Mesenchymal stem cell (in vitro differentiated cells and primary cell): Measurements from ENCODE around the gene GABRG3.

Source experiments
- DNase-seq: peaks from one replicate; pipeline ENCODE4 v3.0.0-alpha.2; 2013
- H2AFZ ChIP-seq: one replicate; pipeline ENCODE4 v1.6.1; 2013; ENCODE audit warnings: low read depth, mild to moderate bottlenecking, control low read depth, inconsistent platforms, low read length, moderate library complexity
- H2AK5ac ChIP-seq: 2 replicates; pipeline ENCODE4 v1.6.1; 2013; ENCODE audit warnings: low read length, moderate library complexity, mild to moderate bottlenecking, inconsistent platforms; ENCODE audit not compliant: severe bottlenecking
- H2BK120ac ChIP-seq: one replicate; pipeline ENCODE4 v1.6.1; 2013; ENCODE audit warnings: low read depth, mild to moderate bottlenecking, inconsistent platforms, low read length, moderate library complexity
- H2BK12ac ChIP-seq, 2 experiments: one replicate each; pipeline ENCODE4 v1.6.1; 2013; ENCODE audit warnings: inconsistent platforms in 2 of 2, low read length in 2 of 2, mild to moderate bottlenecking in 2 of 2, moderate library complexity in 2 of 2, control low read depth in 1 of 2
- H2BK15ac ChIP-seq: one replicate; pipeline ENCODE4 v1.6.1; 2013; ENCODE audit warnings: mild to moderate bottlenecking, low read depth, inconsistent platforms; ENCODE audit not compliant: poor library complexity, severe bottlenecking
- H2BK5ac ChIP-seq: 2 replicates; pipeline ENCODE4 v1.6.1; 2013; ENCODE audit warnings: low read depth, mild to moderate bottlenecking, low read length, control low read depth, inconsistent platforms; ENCODE audit not compliant: poor library complexity, severe bottlenecking
- H3K14ac ChIP-seq, 2 experiments: one replicate each; pipeline ENCODE4 v1.6.1; 2013; ENCODE audit warnings: inconsistent platforms in 2 of 2, low read length in 2 of 2, control low read depth in 1 of 2, mild to moderate bottlenecking in 1 of 2, moderate library complexity in 1 of 2
- H3K18ac ChIP-seq, 2 experiments: one replicate each; pipeline ENCODE4 v1.6.1; 2013; ENCODE audit warnings: inconsistent platforms in 2 of 2, low read length in 2 of 2, control low read depth in 1 of 2, low read depth in 1 of 2, mild to moderate bottlenecking in 1 of 2
- H3K23ac ChIP-seq, 2 experiments: one replicate each; pipeline ENCODE4 v1.6.1; 2013; ENCODE audit warnings: inconsistent platforms in 2 of 2, low read length in 2 of 2, mild to moderate bottlenecking in 2 of 2, moderate library complexity in 2 of 2, control low read depth in 1 of 2
- H3K27ac ChIP-seq: 2 replicates; pipeline ENCODE4 v1.5.1; 2013; ENCODE audit warnings: mild to moderate bottlenecking, moderate library complexity, low read length, control low read depth, inconsistent platforms; ENCODE audit not compliant: poor library complexity, severe bottlenecking
- H3K27me3 ChIP-seq, 2 experiments: 2 replicates each; pipeline versions ENCODE4 v1.6.1 to v1.7.0; 2013; ENCODE audit warnings: low read length in 2 of 2, mild to moderate bottlenecking in 2 of 2, moderate library complexity in 2 of 2, control low read depth in 1 of 2, inconsistent platforms in 1 of 2; ENCODE audit not compliant: control insufficient read depth in 1 of 2, insufficient read depth in 1 of 2
- H3K36me3 ChIP-seq, 2 experiments: 2 replicates each; pipeline versions ENCODE4 v1.6.1 to v1.7.0; 2013; ENCODE audit warnings: low read length in 2 of 2, control low read depth in 1 of 2, inconsistent platforms in 1 of 2, low read depth in 1 of 2, mild to moderate bottlenecking in 1 of 2; ENCODE audit not compliant: insufficient read depth in 2 of 2, control insufficient read depth in 1 of 2
- H3K4ac ChIP-seq, 2 experiments: one replicate each; pipeline ENCODE4 v1.6.1; 2013; ENCODE audit warnings: inconsistent platforms in 2 of 2, low read length in 2 of 2, mild to moderate bottlenecking in 2 of 2, moderate library complexity in 2 of 2, control low read depth in 1 of 2, low read depth in 1 of 2
- H3K4me1 ChIP-seq: 2 replicates; pipeline ENCODE4 v1.6.1; 2013; ENCODE audit warnings: low read depth, low read length, control low read depth; ENCODE audit not compliant: control insufficient read depth, insufficient read depth
- H3K4me2 ChIP-seq: 2 replicates; pipeline ENCODE4 v1.6.1; 2013; ENCODE audit warnings: low read length, mild to moderate bottlenecking, inconsistent platforms; ENCODE audit not compliant: poor library complexity, severe bottlenecking
- H3K4me3 ChIP-seq, 2 experiments: 2 replicates each; pipeline versions ENCODE4 v1.5.1 to v1.7.0; 2013; ENCODE audit warnings: low read length in 2 of 2, mild to moderate bottlenecking in 2 of 2, control low read depth in 1 of 2, low read depth in 1 of 2; ENCODE audit not compliant: insufficient read depth in 1 of 2
- H3K79me1 ChIP-seq: replicated peaks from 2 replicates; pipeline ENCODE4 v1.6.1; 2013; ENCODE audit warnings: mild to moderate bottlenecking, control low read depth, low read length, inconsistent platforms; ENCODE audit not compliant: poor library complexity, severe bottlenecking
- H3K9ac ChIP-seq: 2 replicates; pipeline ENCODE4 v1.7.0; 2013; ENCODE audit warnings: mild to moderate bottlenecking, low read length, moderate library complexity
- H3K9me3 ChIP-seq: 2 replicates; pipeline ENCODE4 v1.7.0; 2013; ENCODE audit warnings: mild to moderate bottlenecking, low read length; ENCODE audit not compliant: control insufficient read depth
- H4K8ac ChIP-seq: one replicate; pipeline ENCODE4 v1.6.1; 2013; ENCODE audit warnings: inconsistent platforms, mild to moderate bottlenecking, low read length, moderate library complexity
- H4K91ac ChIP-seq: one replicate; pipeline ENCODE4 v1.6.1; 2013; ENCODE audit warnings: mild to moderate bottlenecking, low read length, inconsistent platforms
- WGBS: methylation state at CpG from one replicate; pipeline ENCODE4 v1.1.7; 2013; ENCODE audit warnings: mixed read lengths; 5-methylcytosine and 5-hydroxymethylcytosine counted together

Gene GABRG3

DNA sequence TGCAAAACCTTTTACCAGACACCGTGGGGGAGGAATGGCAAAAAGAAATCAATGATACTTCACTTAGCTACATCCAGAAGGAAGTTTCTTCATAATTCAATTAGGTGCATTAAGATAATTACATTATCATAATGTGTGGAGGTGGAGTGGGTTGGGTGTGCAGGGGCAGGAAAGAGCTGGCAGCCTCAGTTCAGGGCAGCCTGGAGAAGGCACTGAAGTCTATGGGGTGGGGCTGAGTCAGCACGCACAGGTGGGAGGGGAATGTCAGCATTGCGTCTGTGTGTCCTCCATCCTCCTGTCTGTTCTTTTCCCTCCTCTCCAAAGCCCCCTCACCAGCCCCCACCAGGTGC lies 278.8 kb downstream of the GABRG3 start:
- H3K18ac ChIP-seq: no peak overlapping the region
- peaks cover 5% of the 10 kb centered on the region for H3K4me1 ChIP-seq
- no peak overlapping the region for H3K14ac ChIP-seq
- no peak overlapping the region for H3K4ac ChIP-seq
- H3K27ac ChIP-seq: no peak overlapping the region
- no peak overlapping the region for H3K4me2 ChIP-seq
- H3K36me3 ChIP-seq: no peaks in the 10 kb centered on the region
- H4K91ac ChIP-seq: no peak overlapping the region
- no peaks in the 10 kb centered on the region for H3K9me3 ChIP-seq
- no peak overlapping the region for H3K4me3 ChIP-seq
- no peak overlapping the region for H2BK120ac ChIP-seq
- no peak for DNase-seq
- no peak overlapping the region for H2AFZ ChIP-seq
- no peak overlapping the region for H2AK5ac ChIP-seq
- H2BK15ac ChIP-seq: no peak overlapping the region
- H3K9ac ChIP-seq: no peak overlapping the region
- H2BK5ac ChIP-seq: no peak overlapping the region
- no peak overlapping the region for H4K8ac ChIP-seq
- peaks cover 0 to 15% of the 10 kb centered on the region in 2 experiments for H3K27me3 ChIP-seq
- H3K79me1 ChIP-seq: no peaks in the 10 kb centered on the region
- 89% methylated on average over 2 of the region's 3 CpGs for WGBS
- no peak overlapping the region for H2BK12ac ChIP-seq
- no peak overlapping the region for H3K23ac ChIP-seq

- Histone ChIP-seq H3K4me2 (no peak overlapping the region), H3K27me3 (peaks cover 0 to 15% of the 10 kb centered on the region in 2 experiments), H3K4me1 (peaks cover 4% of the 10 kb centered on the region), H3K36me3 (no peaks in the 10 kb centered on the region), H3K23ac (no peak overlapping the region), H2AK5ac (no peak overlapping the region), H3K18ac (no peak overlapping the region), H2AFZ (no peak overlapping the region), H3K27ac (no peak overlapping the region), H3K4me3 (no peak overlapping the region), H3K4ac (no peak overlapping the region), H2BK5ac (no peak overlapping the region), H4K8ac (no peak overlapping the region), H3K9me3 (no peaks in the 10 kb centered on the region), H2BK15ac (no peak overlapping the region), H4K91ac (no peak overlapping the region), H2BK120ac (no peak overlapping the region), H3K79me1 (no peaks in the 10 kb centered on the region), H2BK12ac (no peak overlapping the region), H3K9ac (no peak overlapping the region), H3K14ac (no peak overlapping the region)
- WGBS: 76% methylated on average over 6 of the region's 6 CpGs
- no peak for DNase-seq
These were observed 279.2 kb downstream of the GABRG3 start for GRCh38 chr15:27250223-27250622.

GRCh38 chr15:27254055-27254454 lies 283.1 kb downstream of the GABRG3 start:
- WGBS: 77% methylated on average over 6 of the region's 9 CpGs
- Histone ChIP-seq H4K91ac (no peak overlapping the region), H3K4me2 (no peak overlapping the region)

DNA sequence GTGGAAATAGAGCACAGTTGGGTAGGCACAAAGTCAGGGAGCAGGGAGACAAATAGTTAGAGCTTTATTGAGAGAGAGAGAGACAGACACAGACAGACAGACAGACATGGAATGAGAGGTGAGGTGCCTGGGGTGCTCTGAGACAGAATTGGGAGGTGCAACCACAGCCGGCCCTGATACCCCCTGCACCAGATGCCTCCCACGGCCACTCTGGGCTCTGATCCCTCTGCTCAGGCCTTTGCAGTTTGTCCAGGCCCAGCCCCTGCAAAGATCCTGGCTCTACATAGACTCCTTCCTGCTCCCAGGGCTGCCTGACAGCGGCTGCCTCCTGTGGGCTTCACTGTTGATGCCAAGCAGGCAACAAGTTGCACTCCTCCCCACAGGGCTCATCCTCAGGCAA lies 283.8 kb downstream of the GABRG3 start:
- Histone ChIP-seq H3K4me3 (no peak overlapping the region), H4K91ac (no peak overlapping the region), H3K4me2 (no peak overlapping the region), H3K18ac (no peak overlapping the region), H3K36me3 (no peaks in the 10 kb centered on the region), H3K23ac (no peak overlapping the region), H3K4ac (no peak overlapping the region), H2BK15ac (no peak overlapping the region), H3K9me3 (no peaks in the 10 kb centered on the region), H3K27ac (no peak overlapping the region), H3K27me3 (peaks cover 0 to 15% of the 10 kb centered on the region in 2 experiments), H2BK12ac (no peak overlapping the region), H4K8ac (no peak overlapping the region), H2BK5ac (no peak overlapping the region), H3K9ac (no peak overlapping the region), H3K79me1 (no peaks in the 10 kb centered on the region), H2BK120ac (no peak overlapping the region), H3K4me1 (no peaks in the 10 kb centered on the region), H3K14ac (no peak overlapping the region), H2AFZ (no peak overlapping the region), H2AK5ac (no peak overlapping the region)
- 76% methylated on average over 3 of the region's 3 CpGs for WGBS
- no peak for DNase-seq

More at GRCh38 chr15:27254055-27254454, 283.1 kb downstream of the GABRG3 start:
- Histone ChIP-seq H2BK15ac (no peak overlapping the region), H3K23ac (no peak overlapping the region), H4K8ac (no peak overlapping the region), H2AK5ac (no peak overlapping the region), H3K4me3 (no peak overlapping the region), H3K79me1 (no peaks in the 10 kb centered on the region), H2BK12ac (no peak overlapping the region), H3K18ac (no peak overlapping the region), H2BK5ac (no peak overlapping the region), H3K14ac (no peak overlapping the region), H3K27me3 (peaks cover 0 to 15% of the 10 kb centered on the region in 2 experiments), H3K36me3 (no peaks in the 10 kb centered on the region), H3K4ac (no peak overlapping the region), H3K9ac (no peak overlapping the region), H2AFZ (no peak overlapping the region), H2BK120ac (no peak overlapping the region), H3K27ac (no peak overlapping the region), H3K4me1 (peaks cover under 1% of the 10 kb centered on the region), H3K9me3 (no peaks in the 10 kb centered on the region)
- DNase-seq: no peak
